Upper lobe of left lung (tissue), 4 donors: ENCODE measurements around the gene ALKBH5.

Experiments
- CTCF ChIP-seq, 6 experiments: fragments of 450-650 bp in 4 of 6; fragments of 200-600 bp in 2 of 6; sonication (generic) in 2 of 6; IDR thresholded peaks; one replicate each; pipeline ENCODE4 v1.5.1; 2016 to 2019; ENCODE audit warnings: antibody characterized with exemption in 6 of 6
- POLR2A ChIP-seq, 4 donors: fragments of 450-650 bp; IDR thresholded peaks; one replicate each; pipeline ENCODE4 v1.5.1; 2016 to 2017; ENCODE audit warnings: antibody characterized with exemption in 4 of 4, mild to moderate bottlenecking in 2 of 4
- POLR2AphosphoS5 ChIP-seq, 2 donors: sonication (generic); formaldehyde crosslinking; IDR thresholded peaks; one replicate each; pipeline ENCODE4 v1.5.1; 2017; ENCODE audit warnings: antibody characterized with exemption in 2 of 2

- no peak for TF ChIP-seq POLR2A (IDR thresholded peaks at IDR 0.05)
- peak; percentile 75 to 95 (median 88) for TF ChIP-seq CTCF (IDR thresholded peaks at IDR 0.05)
- TF ChIP-seq POLR2AphosphoS5 (IDR thresholded peaks at IDR 0.05): no peak
These were observed 33.9 kb downstream of the ALKBH5 start for GRCh38 chr17:18217412-18218015.
